Measurements from ENCODE around the gene BLVRB. TPM values are rescaled to one million over a fixed set of nuclear protein-coding genes. Genes with fewer than 3 reads are reported as not detected.

Gene BLVRB
- total and polyA plus RNA-seq, 2 donors from 2014 or later, result 89.9 to 248 TPM

DNA sequence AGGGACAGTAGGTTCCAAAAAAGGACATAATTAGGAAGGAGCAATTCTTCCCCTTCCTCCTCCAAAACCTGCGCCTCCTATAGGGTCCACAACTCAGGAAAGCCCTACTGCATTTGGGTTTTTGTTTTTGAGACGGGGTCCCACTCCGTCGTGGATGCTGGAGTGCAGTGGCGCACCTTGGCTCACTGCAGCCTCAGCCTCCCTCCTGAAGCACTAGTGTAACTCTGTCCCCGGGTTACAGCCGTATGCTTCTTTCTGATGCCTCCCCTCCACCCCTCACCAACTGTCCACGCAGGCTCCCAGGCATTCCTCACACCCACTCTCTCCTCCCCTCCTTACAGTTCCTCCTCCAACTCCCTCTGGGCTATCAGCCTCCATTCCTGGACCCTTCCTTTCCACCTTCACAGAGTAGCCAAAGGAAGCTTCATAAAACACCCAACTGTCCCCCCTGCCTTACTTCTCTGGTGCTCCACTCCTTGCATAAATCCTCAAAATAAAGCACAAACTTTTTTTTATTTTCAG is 19.2 kb downstream of the BLVRB start:
- Histone ChIP-seq H3K9me3 (ENCODE audit: control insufficient read depth in 2 of 3, insufficient read depth in 1 of 3, low read length in 3 of 3) (no peaks in the 10 kb centered on the region), H3K27ac (ENCODE audit: low read depth in 2 of 2, low read length in 2 of 2) (peak overlapping the region; percentile 55 to 81), H3K4me3 (ENCODE audit: low read length in 3 of 3) (no peak overlapping the region), H3K4me1 (ENCODE audit: control insufficient read depth in 2 of 3, insufficient read depth in 2 of 3, low read depth in 1 of 3, low read length in 3 of 3) (peaks cover 7 to 10% (median 8%) of the 10 kb centered on the region in 3 donors), H3K9ac (ENCODE audit: low read length in 3 of 3) (peak overlapping the region in 1 of 3 donors; percentile 40), H3K36me3 (ENCODE audit: control insufficient read depth in 2 of 3, insufficient read depth in 3 of 3, low read length in 3 of 3) (peaks cover 2 to 18% (median 6%) of the 10 kb centered on the region in 3 donors), H3K27me3 (ENCODE audit: control insufficient read depth, insufficient read depth, low read length) (no peaks in the 10 kb centered on the region)
- intact Hi-C loops (cut with DNase I), result no loop called here
- no peak for FAIRE-seq
- DNase-seq, result no peak
- TF ChIP-seq, protein P1, sequence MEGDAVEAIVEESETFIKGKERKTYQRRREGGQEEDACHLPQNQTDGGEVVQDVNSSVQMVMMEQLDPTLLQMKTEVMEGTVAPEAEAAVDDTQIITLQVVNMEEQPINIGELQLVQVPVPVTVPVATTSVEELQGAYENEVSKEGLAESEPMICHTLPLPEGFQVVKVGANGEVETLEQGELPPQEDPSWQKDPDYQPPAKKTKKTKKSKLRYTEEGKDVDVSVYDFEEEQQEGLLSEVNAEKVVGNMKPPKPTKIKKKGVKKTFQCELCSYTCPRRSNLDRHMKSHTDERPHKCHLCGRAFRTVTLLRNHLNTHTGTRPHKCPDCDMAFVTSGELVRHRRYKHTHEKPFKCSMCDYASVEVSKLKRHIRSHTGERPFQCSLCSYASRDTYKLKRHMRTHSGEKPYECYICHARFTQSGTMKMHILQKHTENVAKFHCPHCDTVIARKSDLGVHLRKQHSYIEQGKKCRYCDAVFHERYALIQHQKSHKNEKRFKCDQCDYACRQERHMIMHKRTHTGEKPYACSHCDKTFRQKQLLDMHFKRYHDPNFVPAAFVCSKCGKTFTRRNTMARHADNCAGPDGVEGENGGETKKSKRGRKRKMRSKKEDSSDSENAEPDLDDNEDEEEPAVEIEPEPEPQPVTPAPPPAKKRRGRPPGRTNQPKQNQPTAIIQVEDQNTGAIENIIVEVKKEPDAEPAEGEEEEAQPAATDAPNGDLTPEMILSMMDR (IDR thresholded peaks at IDR 0.05; ENCODE audit: borderline replicate concordance, extremely low read depth, insufficient read depth), result no peak

DNA sequence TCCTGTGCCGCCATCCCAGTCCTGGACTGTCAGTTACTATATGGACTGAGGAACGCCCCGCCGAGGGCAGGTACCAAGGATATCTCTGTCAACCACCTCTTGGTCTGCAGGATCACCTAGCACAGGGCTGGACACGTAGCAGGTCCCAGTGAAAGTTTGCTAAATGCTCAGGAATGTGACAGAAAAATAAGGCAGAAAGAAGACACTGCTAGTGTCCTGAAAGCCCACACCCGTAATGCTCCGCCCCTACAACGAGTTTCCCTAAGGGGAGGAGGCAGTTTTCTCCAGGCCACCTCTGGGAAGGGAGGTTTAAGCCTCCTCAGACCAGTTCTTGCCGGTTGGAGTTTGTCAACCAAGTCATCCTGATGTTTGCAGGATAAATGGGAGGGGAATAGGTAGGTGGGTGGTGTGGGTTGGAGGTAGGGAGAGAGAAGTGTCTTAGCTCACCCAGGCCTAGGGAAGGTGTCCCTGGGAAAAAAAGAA is 19.7 kb downstream of the BLVRB start:
- intact Hi-C loops (cut with DNase I), result no loop called here
- H3K27ac ChIP-seq (ENCODE audit: low read depth in 2 of 2, low read length in 2 of 2), result peak overlapping the region; percentile 55 to 81
- no peaks in the 10 kb centered on the region for H3K9me3 ChIP-seq (ENCODE audit: control insufficient read depth in 2 of 3, insufficient read depth in 1 of 3, low read length in 3 of 3)
- H3K4me3 ChIP-seq (ENCODE audit: low read length in 3 of 3), result no peak overlapping the region
- FAIRE-seq (no peak), DNase-seq (peak; percentile 73 to 91 (median 77))
- no peaks in the 10 kb centered on the region for H3K27me3 ChIP-seq (ENCODE audit: control insufficient read depth, insufficient read depth, low read length)
- TF ChIP-seq, protein P1 (IDR thresholded peaks at IDR 0.05; ENCODE audit: borderline replicate concordance, extremely low read depth, insufficient read depth), result no peak
- peaks cover 7 to 10% (median 8%) of the 10 kb centered on the region in 3 donors for H3K4me1 ChIP-seq (ENCODE audit: control insufficient read depth in 2 of 3, insufficient read depth in 2 of 3, low read depth in 1 of 3, low read length in 3 of 3)
- peaks cover 4 to 20% (median 11%) of the 10 kb centered on the region in 3 donors for H3K36me3 ChIP-seq (ENCODE audit: control insufficient read depth in 2 of 3, insufficient read depth in 3 of 3, low read length in 3 of 3)
- no peak overlapping the region for H3K9ac ChIP-seq (ENCODE audit: low read length in 3 of 3)

- DNase-seq (no peak), FAIRE-seq (no peak)
- Histone ChIP-seq H3K27me3 (ENCODE audit: control insufficient read depth, insufficient read depth, low read length) (no peaks in the 10 kb centered on the region), H3K4me1 (ENCODE audit: control insufficient read depth in 2 of 3, insufficient read depth in 2 of 3, low read depth in 1 of 3, low read length in 3 of 3) (peaks cover 7 to 10% (median 8%) of the 10 kb centered on the region in 3 donors), H3K9ac (ENCODE audit: low read length in 3 of 3) (peak overlapping the region; percentile 45 to 93 (median 78)), H3K36me3 (ENCODE audit: control insufficient read depth in 2 of 3, insufficient read depth in 3 of 3, low read length in 3 of 3) (peaks cover 7 to 25% (median 11%) of the 10 kb centered on the region in 3 donors), H3K4me3 (ENCODE audit: low read length in 3 of 3) (peak overlapping the region; percentile 64 to 98 (median 77)), H3K27ac (ENCODE audit: low read depth in 2 of 2, low read length in 2 of 2) (peak overlapping the region; percentile 96 to 99), H3K9me3 (ENCODE audit: control insufficient read depth in 2 of 3, insufficient read depth in 1 of 3, low read length in 3 of 3) (no peaks in the 10 kb centered on the region)
- TF ChIP-seq, protein P1 (IDR thresholded peaks at IDR 0.05; ENCODE audit: borderline replicate concordance, extremely low read depth, insufficient read depth), result peak; percentile 29
- intact Hi-C loops (cut with DNase I), result no loop called here
Measured at GRCh38 chr19:40444825-40445312, 20.7 kb downstream of the BLVRB start.

Measured in kidney (tissue), 14 donors.